Upper lobe of left lung (tissue), 6 donors: ENCODE results near the gene KMT2D. TPM values are rescaled to one million over a fixed set of nuclear protein-coding genes. Genes with fewer than 3 reads are reported as not detected.

ENCODE experiments used
- ATAC-seq, 2 donors: fragments of 200-7000 bp; cut with Tn5 transposase; one replicate each; pipeline ENCODE4 v1.9.1; 2022; ENCODE audit warnings: mild to moderate bottlenecking in 2 of 2, moderate library complexity in 2 of 2; ENCODE audit not compliant: low FRiP score in 2 of 2
- DNase-seq, 2 donors: peaks; one replicate each; pipeline ENCODE4 v3.0.0-alpha.2; 2019 to 2020
- H3K27ac ChIP-seq, 4 donors: fragments of 200-600 bp; sonication (generic); one replicate each; pipeline ENCODE4 v1.5.1; 2016 to 2019
- H3K27me3 ChIP-seq, 4 donors: fragments of 200-600 bp; sonication (generic); one replicate each; pipeline ENCODE4 v1.5.1; 2017 to 2019
- H3K36me3 ChIP-seq, 4 donors: fragments of 200-600 bp; sonication (generic); one replicate each; pipeline ENCODE4 v1.5.1; 2016 to 2019
- H3K4me1 ChIP-seq, 4 donors: fragments of 200-600 bp; sonication (generic); one replicate each; pipeline ENCODE4 v1.5.1; 2018 to 2019
- H3K4me3 ChIP-seq, 4 donors: fragments of 200-600 bp; sonication (generic); one replicate each; pipeline ENCODE4 v1.5.1; 2017 to 2019; ENCODE audit warnings: mild to moderate bottlenecking in 2 of 4, moderate library complexity in 1 of 4
- H3K9me3 ChIP-seq, 4 donors: fragments of 200-600 bp; sonication (generic); one replicate each; pipeline ENCODE4 v1.5.1; 2018 to 2019
- EP300 ChIP-seq, 4 donors: sonication (generic); formaldehyde crosslinking; IDR thresholded peaks; one replicate each; pipeline ENCODE4 v1.5.1; 2017; ENCODE audit warnings: antibody characterized with exemption in 4 of 4, control low read depth in 2 of 4
- POLR2A ChIP-seq, 4 donors: fragments of 450-650 bp; IDR thresholded peaks; one replicate each; pipeline ENCODE4 v1.5.1; 2016 to 2017; ENCODE audit warnings: antibody characterized with exemption in 4 of 4, mild to moderate bottlenecking in 2 of 4
- POLR2AphosphoS5 ChIP-seq, 2 donors: sonication (generic); formaldehyde crosslinking; IDR thresholded peaks; one replicate each; pipeline ENCODE4 v1.5.1; 2017; ENCODE audit warnings: antibody characterized with exemption in 2 of 2
- WGBS, 2 donors: methylation state at CpG; one replicate each; pipeline ENCODE4 v1.1.5; 2017 to 2018; 5-methylcytosine and 5-hydroxymethylcytosine counted together
- total RNA-seq, 6 donors: library from RNA; depleted of rRNA in 4 of 6; stranded (reverse); fragments of >200 nt in 4 of 6; gene quantifications; one replicate each; pipeline versions ENCODE4 v1.1.0 to v1.2.1, GENCODE V29; 2016 to 2021
- TF ChIP-seq, protein P1 (sequence below), 6 experiments: fragments of 450-650 bp in 4 of 6; fragments of 200-600 bp in 2 of 6; sonication (generic) in 2 of 6; IDR thresholded peaks; one replicate each; pipeline ENCODE4 v1.5.1; 2016 to 2019; ENCODE audit warnings: antibody characterized with exemption in 6 of 6
- donor health status: DM: no; HTN: no; CAD: no; lungs with moderate emphysema.
- donor health status: DM: no; HTN: yes; CAD: no; lungs with severe emphysema.

KMT2D gene
- total RNA-seq, 6 donors from 2014 or later: 91.5 to 250 (median 112) TPM

DNA sequence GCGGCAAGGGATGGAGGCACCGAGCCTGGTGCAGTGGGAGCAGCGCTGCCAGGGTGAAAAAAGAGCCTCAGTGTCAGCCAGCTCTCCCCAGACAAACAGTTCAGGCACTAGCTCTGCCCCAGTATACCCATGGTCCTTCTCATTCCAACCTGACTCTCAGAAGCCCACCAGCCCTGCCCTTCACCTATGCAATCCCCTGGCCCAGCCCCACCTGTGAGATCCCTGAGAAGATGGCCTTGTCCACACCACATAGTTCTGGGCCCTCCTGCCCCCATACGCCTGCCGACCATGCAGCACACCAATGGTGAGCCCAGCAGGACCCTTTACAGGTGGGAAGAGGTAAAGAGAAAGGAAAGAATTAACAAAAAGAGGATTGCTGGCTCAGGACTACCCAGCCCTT, 6.5 kb downstream of the KMT2D start:
- peaks cover 29 to 46% (median 37%) of the 10 kb centered on the region in 4 donors for H3K4me1 ChIP-seq
- no peaks in the 10 kb centered on the region for H3K27me3 ChIP-seq
- no peak for TF ChIP-seq POLR2A (IDR thresholded peaks at IDR 0.05)
- TF ChIP-seq, protein P1, sequence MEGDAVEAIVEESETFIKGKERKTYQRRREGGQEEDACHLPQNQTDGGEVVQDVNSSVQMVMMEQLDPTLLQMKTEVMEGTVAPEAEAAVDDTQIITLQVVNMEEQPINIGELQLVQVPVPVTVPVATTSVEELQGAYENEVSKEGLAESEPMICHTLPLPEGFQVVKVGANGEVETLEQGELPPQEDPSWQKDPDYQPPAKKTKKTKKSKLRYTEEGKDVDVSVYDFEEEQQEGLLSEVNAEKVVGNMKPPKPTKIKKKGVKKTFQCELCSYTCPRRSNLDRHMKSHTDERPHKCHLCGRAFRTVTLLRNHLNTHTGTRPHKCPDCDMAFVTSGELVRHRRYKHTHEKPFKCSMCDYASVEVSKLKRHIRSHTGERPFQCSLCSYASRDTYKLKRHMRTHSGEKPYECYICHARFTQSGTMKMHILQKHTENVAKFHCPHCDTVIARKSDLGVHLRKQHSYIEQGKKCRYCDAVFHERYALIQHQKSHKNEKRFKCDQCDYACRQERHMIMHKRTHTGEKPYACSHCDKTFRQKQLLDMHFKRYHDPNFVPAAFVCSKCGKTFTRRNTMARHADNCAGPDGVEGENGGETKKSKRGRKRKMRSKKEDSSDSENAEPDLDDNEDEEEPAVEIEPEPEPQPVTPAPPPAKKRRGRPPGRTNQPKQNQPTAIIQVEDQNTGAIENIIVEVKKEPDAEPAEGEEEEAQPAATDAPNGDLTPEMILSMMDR (IDR thresholded peaks at IDR 0.05): no peak
- TF ChIP-seq EP300 (IDR thresholded peaks at IDR 0.05): no peak
- no peak for TF ChIP-seq POLR2AphosphoS5 (IDR thresholded peaks at IDR 0.05)
- H3K27ac ChIP-seq: no peak overlapping the region
- 91 to 96% methylated on average over 4 to 5 of the region's 5 CpGs for WGBS, 2 donors
- ATAC-seq (no peak), DNase-seq (no peak)
- H3K9me3 ChIP-seq: no peaks in the 10 kb centered on the region
- H3K4me3 ChIP-seq: no peak overlapping the region
- peaks cover 43 to 62% (median 59%) of the 10 kb centered on the region in 4 donors for H3K36me3 ChIP-seq

DNA sequence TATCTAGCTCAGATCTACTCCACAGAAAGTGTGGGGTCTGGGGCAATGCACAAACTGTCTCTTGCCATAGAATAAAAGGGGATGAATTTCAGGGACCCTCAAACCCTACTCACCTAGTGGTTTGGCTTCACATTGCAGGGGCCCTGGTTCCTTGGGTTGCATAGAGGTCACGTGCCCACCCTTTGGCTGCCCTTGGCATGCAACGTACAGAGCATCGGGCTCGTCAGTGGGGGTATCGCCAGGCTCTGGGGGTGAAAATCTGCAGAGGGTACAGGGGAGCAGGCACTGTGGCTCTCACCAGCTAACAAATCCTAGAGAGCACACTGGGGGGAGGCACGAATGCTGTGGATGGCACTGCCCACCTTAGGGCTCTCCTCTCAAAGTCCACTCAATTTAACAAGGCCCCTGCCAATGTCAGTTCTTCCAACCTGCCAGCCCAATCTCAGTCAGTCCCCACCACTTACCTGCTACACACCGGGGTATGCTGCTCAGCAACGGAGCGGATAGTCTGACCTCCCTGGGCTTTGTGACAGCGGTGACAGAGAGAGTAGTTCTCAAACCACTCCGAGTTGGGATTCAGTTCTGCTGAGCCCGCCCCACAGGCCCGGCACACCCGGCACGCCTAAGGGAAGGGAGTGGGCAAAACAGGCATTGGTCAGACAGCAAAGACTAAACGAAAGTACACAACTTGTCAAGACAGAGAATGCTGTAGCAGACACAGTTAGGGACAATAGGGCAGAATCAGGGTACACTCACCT, 8.0 kb downstream of the KMT2D start:
- Histone ChIP-seq H3K27ac (no peak overlapping the region), H3K27me3 (no peaks in the 10 kb centered on the region), H3K4me1 (peaks cover 26 to 33% (median 27%) of the 10 kb centered on the region in 4 donors), H3K36me3 (peaks cover 52 to 77% (median 74%) of the 10 kb centered on the region in 4 donors), H3K4me3 (no peak overlapping the region), H3K9me3 (no peaks in the 10 kb centered on the region)
- 90 to 92% methylated on average over 12 to 16 of the region's 16 CpGs for WGBS, 2 donors
- no peak for TF ChIP-seq POLR2A (IDR thresholded peaks at IDR 0.05)
- ATAC-seq: no peak
- DNase-seq: peak in 1 of 2 donors; percentile 55

DNA sequence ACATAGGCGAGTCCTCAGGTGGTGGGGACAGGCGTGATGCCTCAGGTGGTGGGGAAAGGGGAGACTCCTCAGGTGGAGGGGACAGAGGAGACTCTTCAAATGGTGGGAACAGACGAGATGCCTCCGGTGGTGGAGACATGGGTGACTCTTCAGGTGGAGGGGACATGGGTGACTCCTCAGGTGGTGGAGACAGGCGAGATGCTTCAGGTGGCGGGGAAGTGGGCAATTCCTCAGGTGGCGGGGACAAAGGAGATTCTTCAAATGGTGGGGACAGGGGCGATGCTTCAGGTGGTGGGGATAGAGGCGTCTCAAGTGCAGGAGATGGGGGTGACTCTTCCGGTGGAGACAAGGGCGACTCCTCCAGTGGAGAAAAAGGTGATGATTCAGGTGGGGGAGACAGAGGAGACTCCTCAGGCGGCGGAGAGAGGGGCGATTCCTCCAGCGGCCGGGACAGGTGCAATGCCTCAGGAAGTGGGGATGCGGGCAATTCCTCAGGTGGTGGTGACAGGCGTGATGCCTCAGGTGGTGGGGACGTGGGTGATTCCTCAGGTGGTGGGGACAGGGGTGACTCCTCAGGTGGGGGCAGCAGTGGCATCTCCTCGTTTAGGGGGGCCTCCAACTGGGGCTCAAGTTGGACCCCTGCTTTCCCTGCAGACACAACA, 8.7 kb downstream of the KMT2D start:
- Histone ChIP-seq H3K9me3 (no peaks in the 10 kb centered on the region), H3K36me3 (peaks cover 56 to 84% (median 80%) of the 10 kb centered on the region in 4 donors), H3K27me3 (no peaks in the 10 kb centered on the region), H3K4me3 (no peak overlapping the region), H3K27ac (no peak overlapping the region), H3K4me1 (peaks cover 19 to 25% (median 19%) of the 10 kb centered on the region in 4 donors)
- DNase-seq (peak; percentile 18 to 28), ATAC-seq (no peak)
- TF ChIP-seq POLR2A (IDR thresholded peaks at IDR 0.05) (no peak), POLR2AphosphoS5 (IDR thresholded peaks at IDR 0.05) (no peak)
- 89% methylated on average over 20 of the region's 20 CpGs for WGBS, 2 donors

DNA sequence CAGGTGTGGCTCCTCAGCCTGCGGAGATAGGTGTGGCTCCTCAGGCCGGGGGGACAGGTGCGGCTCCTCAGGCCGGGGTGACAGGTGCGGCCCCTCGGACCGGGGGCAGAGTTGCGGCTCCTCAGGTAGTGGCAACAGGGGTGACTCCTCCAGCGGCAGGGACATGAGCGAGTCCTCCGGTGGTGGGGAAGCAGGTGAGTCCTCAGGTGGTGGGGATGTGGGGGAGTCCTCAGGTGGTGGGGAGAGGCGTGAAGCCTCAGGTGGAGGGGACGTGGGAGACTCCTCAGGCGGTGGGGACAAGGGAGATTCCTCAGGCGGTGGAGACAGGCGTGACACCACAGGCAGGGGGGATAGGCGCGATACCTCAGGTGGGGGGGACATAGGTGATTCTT, 9.2 kb downstream of the KMT2D start:
- DNase-seq (peak in 1 of 2 donors; percentile 64), ATAC-seq (no peak)
- Histone ChIP-seq H3K27ac (no peak overlapping the region), H3K4me1 (peaks cover 13 to 20% (median 14%) of the 10 kb centered on the region in 4 donors), H3K36me3 (peaks cover 59 to 90% (median 85%) of the 10 kb centered on the region in 4 donors), H3K27me3 (no peaks in the 10 kb centered on the region), H3K9me3 (no peaks in the 10 kb centered on the region), H3K4me3 (no peak overlapping the region)
- WGBS, 2 donors: 93 to 95% methylated on average over 8 to 18 of the region's 18 CpGs
- TF ChIP-seq EP300 (IDR thresholded peaks at IDR 0.05): no peak
- no peak for TF ChIP-seq POLR2A (IDR thresholded peaks at IDR 0.05)
- TF ChIP-seq, protein P1 (IDR thresholded peaks at IDR 0.05): no peak
- no peak for TF ChIP-seq POLR2AphosphoS5 (IDR thresholded peaks at IDR 0.05)

DNA sequence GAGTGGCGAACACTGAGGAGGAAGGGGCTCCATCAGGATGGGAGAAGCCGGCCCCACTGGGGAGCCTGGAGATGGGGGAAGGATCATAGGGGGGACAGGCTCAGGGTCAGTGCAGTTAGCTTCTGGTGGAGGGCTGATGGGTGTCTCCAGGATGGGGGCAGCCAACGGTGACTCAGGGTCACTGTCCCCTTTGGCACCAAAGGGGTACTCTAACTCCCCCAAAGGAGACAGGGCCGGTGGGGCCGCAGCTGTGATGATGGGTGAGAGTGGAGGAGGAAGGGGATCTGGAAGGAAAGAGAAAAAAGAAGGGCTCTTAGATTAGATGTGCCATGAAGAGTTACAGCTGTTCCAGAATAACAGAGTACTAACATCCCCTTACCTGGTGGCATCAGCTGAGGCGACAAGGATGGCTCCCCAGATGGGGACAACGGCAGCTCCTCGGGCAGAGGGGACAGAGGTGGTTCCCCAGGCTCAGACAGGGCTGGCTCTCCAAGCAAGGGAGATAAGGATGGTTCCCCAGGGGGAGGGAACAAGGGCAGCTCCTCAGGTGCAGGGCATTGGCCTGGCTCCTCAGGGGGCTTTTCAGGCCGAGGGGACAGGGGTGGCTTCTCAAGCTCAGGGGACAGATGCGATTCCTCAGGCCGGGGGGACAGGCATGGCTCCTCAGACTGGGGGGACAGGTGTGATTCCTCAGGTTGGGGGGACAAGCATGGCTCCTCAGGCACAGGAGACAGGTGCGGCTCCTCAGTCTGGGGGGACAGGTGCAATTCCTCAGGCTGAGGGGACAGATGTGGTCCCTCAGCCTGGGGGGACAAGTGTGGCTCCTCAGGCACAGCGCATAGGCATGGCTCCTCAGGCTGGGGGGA, 9.9 kb downstream of the KMT2D start:
- ATAC-seq (no peak), DNase-seq (peak in 1 of 2 donors; percentile 19)
- Histone ChIP-seq H3K4me3 (no peak overlapping the region), H3K9me3 (no peaks in the 10 kb centered on the region), H3K27ac (no peak overlapping the region), H3K36me3 (peaks cover 66 to 96% (median 92%) of the 10 kb centered on the region in 4 donors), H3K27me3 (no peaks in the 10 kb centered on the region), H3K4me1 (peaks cover 7 to 14% (median 8%) of the 10 kb centered on the region in 4 donors)
- 95% methylated on average over 11 to 12 of the region's 13 CpGs for WGBS, 2 donors
- TF ChIP-seq POLR2AphosphoS5 (IDR thresholded peaks at IDR 0.05) (no peak), POLR2A (IDR thresholded peaks at IDR 0.05) (no peak), EP300 (IDR thresholded peaks at IDR 0.05) (no peak)
- TF ChIP-seq, protein P1 (IDR thresholded peaks at IDR 0.05): no peak
